MM.1S (cell line): ENCODE data around the gene HOXD4.

Source experiments
- CTCF ChIP-seq: fragments of 300-600 bp; sonication (generic); IDR thresholded peaks from 2 replicates; pipeline ENCODE4 v1.5.1; 2016; ENCODE audit warnings: antibody characterized with exemption, low read length, mixed read lengths
- EZH2 ChIP-seq: fragments of 300-600 bp; sonication (generic); optimal IDR thresholded peaks from 2 replicates; pipeline ENCODE3; 2017; ENCODE audit warnings: low read depth, mild to moderate bottlenecking, antibody characterized with exemption, low read length, mixed read lengths
- EZH2phosphoT487 ChIP-seq: fragments of 300-600 bp; sonication (generic); IDR thresholded peaks from 2 replicates; pipeline ENCODE4 v1.6.1; 2018; ENCODE audit warnings: antibody characterized with exemption, low read length

GRCh38 chr2:176158855-176159662 lies 7.7 kb downstream of the HOXD4 start:
- TF ChIP-seq CTCF (no peak), EZH2 (no peak), EZH2phosphoT487 (no peak)
